ENCODE results near the gene RIT2.

RIT2 gene

DNA sequence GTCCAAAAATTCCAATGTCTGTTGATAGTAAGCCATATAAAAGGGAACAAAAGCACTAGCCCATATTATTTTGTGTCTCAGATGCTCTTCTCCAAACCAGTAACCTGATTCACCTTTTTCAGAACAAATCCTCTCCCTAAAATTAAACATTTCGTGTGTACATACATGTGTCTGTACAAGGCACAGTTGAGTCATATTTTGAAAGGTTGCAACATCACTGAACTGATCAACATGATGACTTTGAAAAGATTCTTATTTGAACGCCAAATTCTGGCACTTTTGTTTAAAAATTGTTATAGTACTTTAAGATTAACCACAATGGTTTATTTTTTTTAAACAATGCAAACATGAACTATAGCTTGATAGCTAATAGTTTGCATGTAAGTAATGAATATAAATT lies 102.5 kb downstream of the RIT2 start:
- no peak for DNase-seq (ENCODE audit: low read depth)

DNA sequence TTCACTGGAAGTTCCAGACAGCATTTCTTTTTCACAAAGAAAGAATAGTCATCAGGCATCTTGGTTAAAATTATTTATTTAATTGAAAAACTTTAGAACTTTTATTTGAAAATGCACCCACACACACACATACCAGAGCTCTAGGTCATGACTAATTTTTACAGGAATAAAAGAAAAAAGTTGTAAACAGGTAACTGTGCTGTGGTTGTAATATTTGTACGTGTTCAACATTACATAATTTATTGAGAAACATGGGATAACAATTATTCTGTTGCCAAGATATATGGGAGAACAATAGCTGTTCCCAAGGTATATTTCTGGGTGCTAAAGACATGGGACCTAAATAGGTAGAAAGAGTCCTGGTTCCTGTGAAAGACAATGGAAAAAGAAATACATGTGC lies 104.9 kb downstream of the RIT2 start:
- no peak for DNase-seq (ENCODE audit: low read depth)

DNA sequence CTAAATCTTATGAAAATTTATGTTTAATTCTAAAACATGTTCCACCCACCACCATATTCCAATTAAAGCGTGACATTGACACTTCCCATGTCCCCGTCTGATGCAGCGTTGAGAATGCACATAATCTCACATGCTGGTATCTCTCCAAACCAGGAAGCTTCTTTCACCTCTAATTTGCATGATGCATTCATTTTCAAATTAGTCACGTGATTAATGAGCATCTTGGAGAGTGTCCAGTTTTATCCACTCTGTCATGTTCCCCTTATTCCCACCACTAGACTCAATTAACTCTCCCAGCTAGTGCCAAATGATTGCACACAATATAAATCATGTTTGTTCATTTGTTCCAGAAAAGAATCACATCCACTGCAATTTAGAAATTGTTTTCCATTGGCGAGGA lies 105.8 kb downstream of the RIT2 start:
- no peak for DNase-seq (ENCODE audit: low read depth)

GRCh38 chr18:43007365-43007764 lies 108.1 kb downstream of the RIT2 start:
- DNase-seq (ENCODE audit: low read depth): no peak

- DNase-seq (ENCODE audit: low read depth): no peak
Observed at GRCh38 chr18:43004421-43004820, 111.1 kb downstream of the RIT2 start.

DNA sequence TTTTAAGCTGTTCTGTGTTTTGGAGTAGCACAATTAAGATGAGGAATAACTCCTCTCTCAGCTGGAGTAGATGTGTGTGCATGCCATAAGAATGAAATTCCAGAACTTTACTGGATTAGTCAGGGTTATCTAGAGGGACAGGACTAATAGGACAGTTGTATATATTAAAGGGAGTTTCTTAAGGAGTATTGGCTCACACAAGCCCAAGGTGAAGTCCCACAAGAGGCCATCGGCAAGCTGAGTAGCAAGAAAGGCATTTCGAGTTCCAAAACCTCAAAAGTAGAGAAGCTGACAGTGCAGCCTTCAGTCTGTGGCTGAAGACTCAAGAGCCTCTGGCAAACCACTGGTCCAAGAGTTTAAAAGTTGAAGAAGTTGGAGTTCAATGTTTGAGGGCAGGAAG lies 113.7 kb downstream of the RIT2 start:
- no peak for DNase-seq (ENCODE audit: low read depth)

- DNase-seq (ENCODE audit: low read depth): no peak
Observed at GRCh38 chr18:42996824-42997223, 118.7 kb downstream of the RIT2 start.

DNA sequence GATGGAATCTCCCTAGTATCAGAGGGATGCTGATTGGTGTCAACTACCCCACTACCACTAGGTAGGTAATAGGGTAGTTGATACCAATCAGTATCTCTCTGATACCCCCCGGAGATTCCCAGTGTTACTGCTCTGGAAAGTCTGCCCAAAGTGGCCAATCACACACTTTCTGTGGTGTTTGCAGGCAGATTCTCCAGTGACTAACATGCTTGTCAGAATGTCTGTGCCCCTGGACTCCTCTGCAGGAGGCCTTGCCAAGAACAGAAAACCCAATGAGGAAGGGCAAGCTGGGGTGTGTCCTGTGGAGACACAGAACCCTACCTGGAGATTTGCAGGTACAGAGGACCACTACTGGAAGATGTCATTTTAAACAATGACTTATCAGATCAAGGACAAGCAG lies 135.1 kb downstream of the RIT2 start:
- DNase-seq (ENCODE audit: low read depth): no peak

GRCh38 chr18:42977982-42978637 lies 137.4 kb downstream of the RIT2 start:
- no peak for DNase-seq (ENCODE audit: low read depth)

GRCh38 chr18:42976869-42977590 lies 138.5 kb downstream of the RIT2 start:
- DNase-seq (ENCODE audit: low read depth): no peak

DNA sequence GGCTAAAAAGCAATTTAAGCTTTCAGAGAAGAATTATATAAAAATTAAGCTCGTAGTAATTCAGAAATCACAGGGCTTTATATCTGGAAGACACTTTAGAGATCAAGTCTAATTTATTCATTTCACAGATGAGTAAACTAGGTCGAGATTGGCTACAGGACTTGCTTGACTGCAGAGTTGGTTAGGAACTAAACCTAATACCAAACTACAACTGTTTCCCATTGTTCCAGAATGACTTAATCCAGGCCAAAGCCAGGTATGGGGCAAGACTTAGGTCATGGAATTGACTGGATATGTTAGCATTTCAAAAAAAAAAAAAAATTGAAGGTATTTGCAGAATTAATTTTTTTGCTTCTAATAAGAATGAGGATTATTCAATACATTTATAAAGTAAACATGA lies 146.1 kb downstream of the RIT2 start:
- DNase-seq (ENCODE audit: low read depth): no peak

DNA sequence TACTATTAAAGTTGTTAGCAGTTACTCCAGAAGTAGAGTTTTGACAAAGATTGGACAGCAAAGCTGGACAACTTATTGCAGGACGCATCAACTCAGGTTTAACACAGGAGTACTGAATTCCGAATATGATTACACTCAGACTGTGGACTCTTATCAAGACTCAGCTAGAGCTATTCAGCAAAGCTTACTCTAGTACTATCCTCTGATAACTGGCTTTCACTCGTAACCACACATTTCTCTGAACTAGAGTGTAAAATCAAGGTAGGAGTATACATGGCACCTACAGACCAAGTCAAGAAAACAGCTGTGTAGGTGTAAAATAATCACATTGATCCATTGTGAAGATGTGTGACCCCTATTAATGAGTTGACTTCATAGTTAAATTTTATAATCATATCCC lies 154.2 kb downstream of the RIT2 start:
- no peak for DNase-seq (ENCODE audit: low read depth)

GRCh38 chr18:42959528-42959927 lies 156.0 kb downstream of the RIT2 start:
- DNase-seq (ENCODE audit: low read depth): no peak

- DNase-seq (ENCODE audit: low read depth): no peak
Observed at GRCh38 chr18:42958353-42958752, 157.1 kb downstream of the RIT2 start.

DNA sequence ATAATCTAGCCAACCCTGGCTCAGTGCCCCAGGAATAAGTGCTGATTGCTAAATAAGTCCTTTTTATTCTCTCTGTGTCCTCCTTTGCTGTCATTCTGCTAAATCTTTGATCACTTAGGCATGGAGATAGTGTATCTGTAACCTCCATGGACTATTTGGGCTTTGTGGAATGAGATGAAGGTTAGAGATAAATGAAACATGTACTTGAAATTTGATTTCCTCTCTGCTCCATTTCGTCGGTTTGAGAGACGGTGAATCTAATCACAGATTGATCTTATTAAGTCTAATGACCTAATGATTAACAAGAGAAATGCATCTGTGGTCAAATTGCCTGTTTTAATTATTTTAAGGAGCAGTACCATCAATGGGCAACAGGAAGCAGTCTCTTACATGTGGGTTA lies 159.2 kb downstream of the RIT2 start:
- DNase-seq (ENCODE audit: low read depth): no peak

DNA sequence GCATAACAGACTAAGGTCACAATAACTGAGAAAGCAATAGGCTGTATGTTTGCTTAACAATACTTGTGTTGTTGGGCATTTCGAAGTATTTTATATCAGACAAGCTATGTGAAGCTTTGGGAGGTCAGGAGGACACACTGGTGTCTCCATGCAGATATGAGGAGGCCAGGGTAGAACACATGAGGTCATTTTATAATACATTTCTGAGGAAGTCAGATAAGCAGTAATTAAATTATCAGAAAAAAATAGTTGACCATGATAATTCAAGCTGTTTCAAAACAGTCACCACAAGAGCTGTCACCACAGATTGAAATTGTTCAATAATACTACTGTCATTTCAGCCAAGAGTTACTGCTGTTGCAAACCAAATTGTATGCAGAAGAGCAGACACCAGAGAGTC lies 160.6 kb downstream of the RIT2 start:
- no peak for DNase-seq (ENCODE audit: low read depth)

DNA sequence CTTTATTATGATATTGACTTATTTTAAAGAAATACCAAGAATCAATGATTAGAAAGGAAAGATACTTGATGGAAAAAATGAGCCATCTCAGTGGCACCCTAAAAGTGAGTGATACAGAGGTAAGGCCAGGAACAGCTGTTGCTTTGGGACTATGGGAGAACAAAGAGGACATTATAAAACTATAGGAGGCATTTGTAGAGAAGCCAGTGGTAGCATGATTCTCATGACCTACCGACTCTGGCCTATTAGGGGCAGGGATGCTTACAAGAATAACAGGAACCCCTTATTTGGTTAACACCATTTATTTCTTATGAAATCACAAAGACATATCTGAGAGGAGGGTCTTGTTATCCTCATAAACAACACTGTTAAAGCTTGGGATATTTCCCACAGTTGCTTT lies 162.2 kb downstream of the RIT2 start:
- no peak for DNase-seq (ENCODE audit: low read depth)

DNA sequence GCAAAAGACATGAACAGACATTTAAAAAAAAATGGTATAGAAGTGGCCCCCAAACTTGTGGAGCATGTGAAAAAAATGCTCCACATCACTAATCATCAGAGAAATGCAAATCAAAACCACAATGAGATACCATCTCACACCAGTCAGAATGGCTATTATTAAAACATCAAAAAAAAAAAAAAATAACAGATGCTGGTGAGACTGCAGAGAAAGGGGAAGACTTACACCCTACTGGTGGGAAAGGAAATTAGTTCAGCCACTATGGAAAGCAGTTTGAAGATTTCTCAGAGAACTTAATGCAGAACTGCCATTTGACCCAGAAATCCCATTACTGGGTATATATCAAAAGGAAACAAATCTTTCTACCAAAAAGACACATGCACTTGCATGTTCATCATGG lies 164.8 kb downstream of the RIT2 start:
- DNase-seq (ENCODE audit: low read depth): no peak

DNA sequence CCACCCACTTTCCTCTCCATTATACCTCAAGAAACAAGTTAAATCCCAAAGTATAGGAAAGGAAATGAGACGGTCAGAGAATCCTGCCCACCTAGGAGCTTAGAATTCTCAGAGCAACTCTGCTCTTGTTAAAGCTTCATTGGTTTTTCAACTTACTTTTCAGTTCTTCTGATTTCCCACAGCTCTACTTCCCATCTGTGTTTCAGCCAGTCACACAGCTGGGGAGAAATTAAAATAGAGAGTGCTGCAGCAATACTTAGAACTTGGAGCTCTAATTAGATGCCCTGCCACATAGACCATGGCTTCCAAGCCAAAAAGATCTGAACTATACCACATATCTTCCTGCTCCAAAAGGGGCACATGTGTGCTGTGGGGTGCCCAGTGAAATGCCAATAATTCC lies 166.7 kb downstream of the RIT2 start:
- no peak for DNase-seq (ENCODE audit: low read depth)

DNA sequence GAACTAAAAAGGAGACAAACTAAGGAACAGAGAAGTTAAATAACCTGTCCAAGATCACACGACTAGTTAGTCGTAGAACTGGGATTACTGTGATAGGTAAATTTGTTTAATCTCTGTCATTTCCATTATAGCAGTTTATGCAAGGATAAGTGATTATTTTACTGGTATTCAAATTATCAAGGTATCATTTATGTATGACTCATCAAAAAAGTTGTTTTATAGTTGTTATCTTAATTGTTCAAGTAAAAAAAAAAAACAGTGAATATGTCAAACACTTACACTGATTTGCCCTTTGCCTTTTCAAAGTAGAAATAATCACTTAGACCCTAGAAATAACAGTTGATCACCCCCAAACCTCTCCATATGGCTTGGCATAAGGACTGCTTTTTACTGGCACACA lies 173.6 kb downstream of the RIT2 start:
- no peak for DNase-seq (ENCODE audit: low read depth)

GRCh38 chr18:42941021-42941420 lies 174.5 kb downstream of the RIT2 start:
- no peak for DNase-seq (ENCODE audit: low read depth)

GRCh38 chr18:42937436-42937835 lies 178.0 kb downstream of the RIT2 start:
- DNase-seq (ENCODE audit: low read depth): no peak

GRCh38 chr18:42936289-42936688 lies 179.2 kb downstream of the RIT2 start:
- no peak for DNase-seq (ENCODE audit: low read depth)

DNA sequence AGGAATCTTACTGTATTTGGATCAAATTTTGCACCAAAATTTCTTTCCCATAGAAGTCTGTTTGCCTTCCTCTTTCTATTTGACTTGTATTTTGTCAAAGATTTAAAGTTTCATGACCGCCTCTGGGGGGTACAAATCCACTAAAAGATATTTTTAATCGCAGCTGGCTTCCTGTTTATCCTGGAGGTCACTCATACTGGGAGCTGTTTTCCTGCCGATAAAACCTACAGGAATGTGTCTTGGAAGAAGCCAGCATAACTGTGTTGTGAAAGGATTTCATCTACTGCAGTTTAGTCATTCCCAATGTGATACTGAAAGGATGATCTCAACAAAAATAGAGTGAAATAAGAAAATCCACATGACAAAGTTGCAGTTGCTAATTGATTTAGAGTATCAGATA lies 184.0 kb downstream of the RIT2 start:
- DNase-seq (ENCODE audit: low read depth): no peak
